ENCODE data around the gene MRPL44. TPM values are rescaled to one million over a fixed set of nuclear protein-coding genes. Genes with fewer than 3 reads are reported as not detected.

Gene MRPL44
- total and polyA plus RNA-seq, 2 of the 13 experiments (the other 11 are each of a cell fraction or from before 2014, with no cell fraction given) = 38.4 to 78.0 TPM

DNA sequence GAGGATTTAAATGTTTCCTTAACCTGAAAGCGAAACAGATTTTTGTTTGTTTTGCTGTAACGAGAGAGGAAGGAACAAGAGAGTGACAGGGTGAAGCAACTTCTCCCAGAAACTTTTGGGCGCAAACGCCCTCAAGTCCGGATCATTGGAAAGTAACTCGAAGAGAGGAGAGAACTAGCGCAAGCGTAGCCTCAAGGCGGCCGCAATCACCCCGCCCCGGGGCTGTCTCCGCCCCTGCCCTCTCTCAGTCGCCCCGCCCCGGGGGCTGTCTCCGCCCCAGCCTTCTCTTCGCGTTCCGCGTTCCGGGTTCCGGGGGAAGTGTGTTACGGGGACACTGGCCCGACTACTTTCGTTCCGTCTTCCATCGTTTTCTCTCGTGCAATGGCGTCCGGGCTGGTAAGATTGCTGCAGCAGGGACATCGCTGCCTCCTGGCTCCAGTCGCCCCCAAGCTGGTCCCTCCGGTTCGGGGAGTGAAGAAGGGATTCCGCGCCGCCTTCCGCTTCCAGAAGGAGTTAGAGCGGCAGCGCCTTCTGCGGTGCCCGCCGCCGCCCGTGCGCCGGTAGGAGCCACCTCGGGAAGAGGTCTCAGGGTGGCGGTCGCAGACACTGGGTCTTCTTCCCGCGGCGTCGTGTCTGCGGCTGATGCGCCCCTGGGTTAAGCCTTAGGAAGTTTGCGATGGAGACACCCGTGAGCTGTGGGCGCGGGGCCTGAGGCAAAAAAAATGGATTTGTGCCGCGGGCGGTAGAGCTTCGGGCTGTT, at the start of gene MRPL44 (continued):
- TF ChIP-seq ZNF207 (IDR thresholded peaks at IDR 0.05; ENCODE audit: borderline replicate concordance) = no peak
- TF ChIP-seq AGO1 (IDR thresholded peaks at IDR 0.05; ENCODE audit: low read depth, low read length, poor library complexity, severe bottlenecking) = peak; percentile 85
- TF ChIP-seq ZFP37 (CRISPR knock-in tag; IDR thresholded peaks at IDR 0.05; ENCODE audit: borderline replicate concordance) = peak; percentile 94
- TF ChIP-seq KDM1A (CRISPR knock-in tag; IDR thresholded peaks at IDR 0.05) = peak; percentile 78
- TF ChIP-seq, protein P1, sequence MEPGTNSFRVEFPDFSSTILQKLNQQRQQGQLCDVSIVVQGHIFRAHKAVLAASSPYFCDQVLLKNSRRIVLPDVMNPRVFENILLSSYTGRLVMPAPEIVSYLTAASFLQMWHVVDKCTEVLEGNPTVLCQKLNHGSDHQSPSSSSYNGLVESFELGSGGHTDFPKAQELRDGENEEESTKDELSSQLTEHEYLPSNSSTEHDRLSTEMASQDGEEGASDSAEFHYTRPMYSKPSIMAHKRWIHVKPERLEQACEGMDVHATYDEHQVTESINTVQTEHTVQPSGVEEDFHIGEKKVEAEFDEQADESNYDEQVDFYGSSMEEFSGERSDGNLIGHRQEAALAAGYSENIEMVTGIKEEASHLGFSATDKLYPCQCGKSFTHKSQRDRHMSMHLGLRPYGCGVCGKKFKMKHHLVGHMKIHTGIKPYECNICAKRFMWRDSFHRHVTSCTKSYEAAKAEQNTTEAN (CRISPR knock-in tag; conservative IDR thresholded peaks at IDR 0.05) = peak; percentile 92
- TF ChIP-seq, protein P2, sequence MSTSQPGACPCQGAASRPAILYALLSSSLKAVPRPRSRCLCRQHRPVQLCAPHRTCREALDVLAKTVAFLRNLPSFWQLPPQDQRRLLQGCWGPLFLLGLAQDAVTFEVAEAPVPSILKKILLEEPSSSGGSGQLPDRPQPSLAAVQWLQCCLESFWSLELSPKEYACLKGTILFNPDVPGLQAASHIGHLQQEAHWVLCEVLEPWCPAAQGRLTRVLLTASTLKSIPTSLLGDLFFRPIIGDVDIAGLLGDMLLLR (CRISPR knock-in tag; IDR thresholded peaks at IDR 0.05) = peak; percentile 96
- TF ChIP-seq CBFB (CRISPR knock-in tag; IDR thresholded peaks at IDR 0.05) = peak; percentile 97
- peak; percentile 100 for TF ChIP-seq ZNF350 (CRISPR knock-in tag; IDR thresholded peaks at IDR 0.05; ENCODE audit: borderline replicate concordance, low read depth)
- TF ChIP-seq, protein P3, sequence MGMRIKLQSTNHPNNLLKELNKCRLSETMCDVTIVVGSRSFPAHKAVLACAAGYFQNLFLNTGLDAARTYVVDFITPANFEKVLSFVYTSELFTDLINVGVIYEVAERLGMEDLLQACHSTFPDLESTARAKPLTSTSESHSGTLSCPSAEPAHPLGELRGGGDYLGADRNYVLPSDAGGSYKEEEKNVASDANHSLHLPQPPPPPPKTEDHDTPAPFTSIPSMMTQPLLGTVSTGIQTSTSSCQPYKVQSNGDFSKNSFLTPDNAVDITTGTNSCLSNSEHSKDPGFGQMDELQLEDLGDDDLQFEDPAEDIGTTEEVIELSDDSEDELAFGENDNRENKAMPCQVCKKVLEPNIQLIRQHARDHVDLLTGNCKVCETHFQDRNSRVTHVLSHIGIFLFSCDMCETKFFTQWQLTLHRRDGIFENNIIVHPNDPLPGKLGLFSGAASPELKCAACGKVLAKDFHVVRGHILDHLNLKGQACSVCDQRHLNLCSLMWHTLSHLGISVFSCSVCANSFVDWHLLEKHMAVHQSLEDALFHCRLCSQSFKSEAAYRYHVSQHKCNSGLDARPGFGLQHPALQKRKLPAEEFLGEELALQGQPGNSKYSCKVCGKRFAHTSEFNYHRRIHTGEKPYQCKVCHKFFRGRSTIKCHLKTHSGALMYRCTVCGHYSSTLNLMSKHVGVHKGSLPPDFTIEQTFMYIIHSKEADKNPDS (CRISPR knock-in tag; IDR thresholded peaks at IDR 0.05) = peak; percentile 76; the same call in 1 of the 2 replicates
- TF ChIP-seq ZNF30 (CRISPR knock-in tag; IDR thresholded peaks at IDR 0.05) = no peak
- TF ChIP-seq ZNF547 (CRISPR knock-in tag; IDR thresholded peaks at IDR 0.05) = peak; percentile 99
- no peak for TF ChIP-seq ATM (IDR thresholded peaks at IDR 0.05; ENCODE audit: borderline replicate concordance)
- TF ChIP-seq KAT2B (IDR thresholded peaks at IDR 0.05; ENCODE audit: borderline replicate concordance, low read depth, low read length) = no peak
- 0 out of 2 replicates have a peak, but pooled peaks have one; percentile 53 for TF ChIP-seq ZNF234 (CRISPR knock-in tag; conservative IDR thresholded peaks at IDR 0.05)
- no peak for TF ChIP-seq ZFAT (CRISPR knock-in tag; conservative IDR thresholded peaks at IDR 0.05)
- TF ChIP-seq IRX3 (CRISPR knock-in tag; IDR thresholded peaks at IDR 0.05; ENCODE audit: borderline replicate concordance, low read depth) = peak; percentile 96
- TF ChIP-seq ZNF83 (CRISPR knock-in tag; IDR thresholded peaks at IDR 0.05; ENCODE audit: borderline replicate concordance) = peak; percentile 91; the same call in 1 of the 2 replicates
- TF ChIP-seq, protein P4, sequence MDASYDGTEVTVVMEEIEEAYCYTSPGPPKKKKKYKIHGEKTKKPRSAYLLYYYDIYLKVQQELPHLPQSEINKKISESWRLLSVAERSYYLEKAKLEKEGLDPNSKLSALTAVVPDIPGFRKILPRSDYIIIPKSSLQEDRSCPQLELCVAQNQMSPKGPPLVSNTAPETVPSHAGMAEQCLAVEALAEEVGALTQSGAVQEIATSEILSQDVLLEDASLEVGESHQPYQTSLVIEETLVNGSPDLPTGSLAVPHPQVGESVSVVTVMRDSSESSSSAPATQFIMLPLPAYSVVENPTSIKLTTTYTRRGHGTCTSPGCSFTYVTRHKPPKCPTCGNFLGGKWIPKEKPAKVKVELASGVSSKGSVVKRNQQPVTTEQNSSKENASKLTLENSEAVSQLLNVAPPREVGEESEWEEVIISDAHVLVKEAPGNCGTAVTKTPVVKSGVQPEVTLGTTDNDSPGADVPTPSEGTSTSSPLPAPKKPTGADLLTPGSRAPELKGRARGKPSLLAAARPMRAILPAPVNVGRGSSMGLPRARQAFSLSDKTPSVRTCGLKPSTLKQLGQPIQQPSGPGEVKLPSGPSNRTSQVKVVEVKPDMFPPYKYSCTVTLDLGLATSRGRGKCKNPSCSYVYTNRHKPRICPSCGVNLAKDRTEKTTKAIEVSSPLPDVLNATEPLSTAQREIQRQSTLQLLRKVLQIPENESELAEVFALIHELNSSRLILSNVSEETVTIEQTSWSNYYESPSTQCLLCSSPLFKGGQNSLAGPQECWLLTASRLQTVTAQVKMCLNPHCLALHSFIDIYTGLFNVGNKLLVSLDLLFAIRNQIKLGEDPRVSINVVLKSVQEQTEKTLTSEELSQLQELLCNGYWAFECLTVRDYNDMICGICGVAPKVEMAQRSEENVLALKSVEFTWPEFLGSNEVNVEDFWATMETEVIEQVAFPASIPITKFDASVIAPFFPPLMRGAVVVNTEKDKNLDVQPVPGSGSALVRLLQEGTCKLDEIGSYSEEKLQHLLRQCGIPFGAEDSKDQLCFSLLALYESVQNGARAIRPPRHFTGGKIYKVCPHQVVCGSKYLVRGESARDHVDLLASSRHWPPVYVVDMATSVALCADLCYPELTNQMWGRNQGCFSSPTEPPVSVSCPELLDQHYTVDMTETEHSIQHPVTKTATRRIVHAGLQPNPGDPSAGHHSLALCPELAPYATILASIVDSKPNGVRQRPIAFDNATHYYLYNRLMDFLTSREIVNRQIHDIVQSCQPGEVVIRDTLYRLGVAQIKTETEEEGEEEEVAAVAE (CRISPR knock-in tag; IDR thresholded peaks at IDR 0.05; ENCODE audit: borderline replicate concordance) = peak; percentile 97
- TF ChIP-seq, protein P5, sequence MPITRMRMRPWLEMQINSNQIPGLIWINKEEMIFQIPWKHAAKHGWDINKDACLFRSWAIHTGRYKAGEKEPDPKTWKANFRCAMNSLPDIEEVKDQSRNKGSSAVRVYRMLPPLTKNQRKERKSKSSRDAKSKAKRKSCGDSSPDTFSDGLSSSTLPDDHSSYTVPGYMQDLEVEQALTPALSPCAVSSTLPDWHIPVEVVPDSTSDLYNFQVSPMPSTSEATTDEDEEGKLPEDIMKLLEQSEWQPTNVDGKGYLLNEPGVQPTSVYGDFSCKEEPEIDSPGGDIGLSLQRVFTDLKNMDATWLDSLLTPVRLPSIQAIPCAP (CRISPR knock-in tag; IDR thresholded peaks at IDR 0.05; ENCODE audit: low read depth) = 0 out of 2 replicates have a peak, but pooled peaks have one; percentile 80

All from HepG2 (cell line).